NAMALWA (cell line): ENCODE results near the gene CBX5.
"Not testable (repeated sequence)": the region's sequence is repeated elsewhere in the genome, so short reads cannot be mapped to it uniquely, and the experiment has no call there.

Experiments used
- DNase-seq: peaks from one replicate; pipeline ENCODE4 v3.0.0-alpha.2; 2015; ENCODE audit warnings: low spot score

Gene CBX5

GRCh38 chr12:54294152-54294952 lies 14.4 kb upstream of the CBX5 start:
- DNase-seq: peak; percentile 55

- no peak for DNase-seq
Measured at GRCh38 chr12:54292931-54293241, 13.0 kb upstream of the CBX5 start.

- DNase-seq: no peak
Measured at GRCh38 chr12:54292083-54292930, 12.4 kb upstream of the CBX5 start.

- peak; percentile 72 for DNase-seq
Measured at GRCh38 chr12:54287261-54288157, 7.6 kb upstream of the CBX5 start.

GRCh38 chr12:54286042-54287030 lies 6.4 kb upstream of the CBX5 start:
- DNase-seq: peak; percentile 62

- DNase-seq: peak; percentile 60
Measured at GRCh38 chr12:54285150-54286041, 5.5 kb upstream of the CBX5 start.

- not testable (repeated sequence) for DNase-seq
Measured at GRCh38 chr12:54284070-54284780, 4.3 kb upstream of the CBX5 start.

DNA sequence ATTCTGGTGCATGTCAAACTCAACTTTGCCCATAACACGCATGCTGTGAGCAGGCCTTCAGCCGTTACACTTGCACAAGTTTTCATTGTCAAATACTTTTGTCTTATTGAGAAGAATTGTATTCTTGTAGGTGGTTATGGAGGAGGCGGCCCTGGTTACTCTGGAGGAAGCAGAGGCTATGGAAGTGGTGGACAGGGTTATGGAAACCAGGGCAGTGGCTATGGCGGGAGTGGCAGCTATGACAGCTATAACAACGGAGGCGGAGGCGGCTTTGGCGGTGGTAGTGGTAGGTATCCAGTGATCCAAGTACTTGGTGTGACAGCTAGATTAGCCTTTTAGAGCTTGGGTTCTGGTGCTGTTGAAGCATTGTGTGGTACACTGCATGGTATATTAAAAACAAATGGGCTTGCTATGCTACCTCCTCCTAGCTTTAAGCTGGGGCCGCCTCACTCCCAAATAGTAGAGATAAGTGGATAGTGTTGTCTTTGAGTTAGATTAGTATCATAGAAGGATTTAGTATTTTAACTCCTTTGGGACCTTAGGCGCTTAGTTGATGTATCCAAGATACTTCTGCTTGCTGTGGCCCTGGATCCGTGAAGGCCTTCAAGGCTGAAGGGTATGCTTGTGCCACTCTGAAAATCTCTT lies 3.1 kb upstream of the CBX5 start:
- peak; percentile 34 for DNase-seq

DNA sequence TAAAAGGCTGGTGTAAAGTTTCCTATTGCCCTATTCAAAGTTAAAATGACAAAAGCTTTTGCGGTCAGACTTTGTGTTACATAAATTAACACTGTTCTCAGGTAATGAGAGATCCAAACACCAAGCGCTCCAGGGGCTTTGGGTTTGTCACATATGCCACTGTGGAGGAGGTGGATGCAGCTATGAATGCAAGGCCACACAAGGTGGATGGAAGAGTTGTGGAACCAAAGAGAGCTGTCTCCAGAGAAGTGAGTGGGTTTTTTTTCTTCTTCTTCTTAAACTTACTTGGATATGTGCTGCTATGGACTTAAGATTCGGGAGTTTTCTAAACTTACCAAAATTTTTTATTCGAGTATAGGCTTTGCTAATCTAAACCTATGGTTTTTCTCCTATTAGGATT lies 1.8 kb upstream of the CBX5 start:
- not testable (repeated sequence) for DNase-seq

GRCh38 chr12:54281261-54281638 lies 1.3 kb upstream of the CBX5 start:
- peak; percentile 41 for DNase-seq

DNA sequence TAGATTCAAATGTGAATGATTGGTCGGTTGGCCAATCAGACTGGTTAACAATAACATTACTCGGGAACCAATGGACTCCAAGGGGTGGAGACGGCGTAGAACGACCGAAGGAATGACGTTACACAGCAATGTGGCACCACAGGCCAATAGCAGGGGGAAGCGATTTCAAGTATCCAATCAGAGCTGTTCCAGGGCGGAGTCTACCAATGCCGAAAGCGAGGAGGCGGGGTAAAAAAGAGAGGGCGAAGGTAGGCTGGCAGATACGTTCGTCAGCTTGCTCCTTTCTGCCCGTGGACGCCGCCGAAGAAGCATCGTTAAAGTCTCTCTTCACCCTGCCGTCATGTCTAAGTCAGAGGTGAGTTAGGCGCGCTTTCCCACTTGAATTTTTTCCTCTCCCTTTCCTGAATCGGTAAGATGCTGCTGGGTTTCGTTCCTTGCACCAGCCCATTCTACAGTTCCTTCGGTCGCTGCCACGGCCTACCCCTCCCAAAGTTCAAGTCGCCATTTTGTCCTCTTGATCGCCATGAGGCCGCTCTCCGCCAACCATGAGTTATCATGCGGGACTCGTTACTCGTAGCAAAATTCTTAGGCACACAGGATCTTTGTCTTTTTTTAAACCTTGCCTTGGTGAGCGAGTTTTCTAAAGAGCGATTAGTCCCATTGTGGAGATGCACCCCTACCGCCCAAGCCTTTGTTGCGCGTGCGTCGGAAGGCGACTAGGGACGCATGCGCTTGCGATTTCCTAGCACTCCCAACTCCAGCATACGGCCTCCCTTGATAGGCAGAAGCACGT lies 742 bp upstream of the CBX5 start, which contains the start of gene HNRNPA1:
TSS of gene HNRNPA1 (plus strand) at position 259 of the 793 bp plus-strand sequence. CDS start at position 341, 82 bp downstream.
- DNase-seq: peak; percentile 100

GRCh38 chr12:54279227-54279631 lies 693 bp downstream of the CBX5 start:
- no peak for DNase-seq

GRCh38 chr12:54277823-54278276 lies 2.1 kb downstream of the CBX5 start:
- no peak for DNase-seq

DNA sequence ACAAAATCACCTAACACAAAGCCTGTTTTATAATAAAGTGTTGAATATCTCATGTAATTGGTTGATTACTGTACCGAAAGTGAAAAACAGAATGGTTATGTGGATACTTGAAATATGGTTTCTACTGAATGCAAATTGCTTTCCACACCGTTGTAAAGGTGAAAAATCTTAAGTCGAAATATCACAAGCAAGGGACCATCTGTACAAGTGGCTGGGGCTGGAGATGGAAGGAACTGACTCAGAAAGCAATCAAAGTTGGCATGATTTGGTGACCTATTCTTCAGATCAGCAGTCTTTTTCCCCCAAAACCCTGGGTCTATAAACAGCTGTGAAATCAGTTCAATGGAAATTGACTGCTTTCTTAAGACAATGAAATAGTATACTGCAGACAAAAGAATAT lies 3.6 kb downstream of the CBX5 start:
- DNase-seq: no peak

GRCh38 chr12:54273981-54274380 lies 5.9 kb downstream of the CBX5 start:
- no peak for DNase-seq

DNA sequence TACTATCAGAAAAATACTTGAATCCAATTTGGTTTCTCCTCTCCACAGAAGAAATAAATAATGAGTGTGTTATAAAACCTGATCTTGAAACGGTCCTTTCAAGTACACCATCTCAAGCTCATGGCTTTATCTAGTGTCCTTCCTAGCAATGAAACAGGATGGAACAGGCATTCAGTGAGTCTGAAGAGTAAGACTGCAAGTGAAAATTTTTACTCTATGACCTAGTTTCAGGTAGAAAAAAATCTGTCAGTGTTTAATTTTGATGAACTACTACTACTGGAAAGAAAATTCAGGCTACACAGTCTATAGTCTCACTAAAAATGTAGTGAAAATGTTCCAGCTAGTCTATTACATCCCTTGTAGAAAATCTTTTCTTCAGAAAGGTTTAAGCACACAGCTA lies 7.7 kb downstream of the CBX5 start:
- DNase-seq: no peak

- no peak for DNase-seq
Measured at GRCh38 chr12:54270345-54270744, 9.6 kb downstream of the CBX5 start.

- no peak for DNase-seq
Measured at GRCh38 chr12:54266852-54267251, 13.1 kb downstream of the CBX5 start.
